Memory B cell (primary cell): Measurements from ENCODE around the gene FOXO6.

Experiments
- ATAC-seq: fragments of 150-1000 bp; cut with Tn5 transposase; 2 replicates; pipeline ENCODE4 v1.10.0; 2021; ENCODE audit warnings: low read depth, mild to moderate bottlenecking, moderate library complexity
- DNase-seq, 2 donors: peaks; one replicate each; pipeline ENCODE4 v3.0.0; 2022; ENCODE audit warnings: low spot score in 2 of 2
- H3K27ac Mint-ChIP-seq: one replicate; pipeline ENCODE4 v1.8.0; 2022; ENCODE audit warnings: mild to moderate bottlenecking, moderate library complexity, mixed read lengths
- H3K27me3 Mint-ChIP-seq: one replicate; pipeline ENCODE4 v1.8.0; 2022; ENCODE audit warnings: mixed read lengths
- H3K36me3 Mint-ChIP-seq: one replicate; pipeline ENCODE4 v1.8.0; 2022; ENCODE audit warnings: mild to moderate bottlenecking, mixed read lengths
- H3K4me1 Mint-ChIP-seq: one replicate; pipeline ENCODE4 v1.8.0; 2022; ENCODE audit warnings: mixed read lengths
- H3K4me3 Mint-ChIP-seq: one replicate; pipeline ENCODE4 v1.8.0; 2022; ENCODE audit warnings: mild to moderate bottlenecking, moderate library complexity, mixed read lengths
- H3K9me3 Mint-ChIP-seq: one replicate; pipeline ENCODE4 v1.8.0; 2022; ENCODE audit warnings: mixed read lengths

Gene FOXO6

GRCh38 chr1:41340655-41341364 is 20.4 kb upstream of the FOXO6 start:
- Mint-ChIP-seq H3K27me3 (peaks cover 13% of the 10 kb centered on the region), H3K4me3 (no peak overlapping the region), H3K4me1 (peaks cover 3% of the 10 kb centered on the region), H3K27ac (no peak overlapping the region), H3K36me3 (peaks cover 2% of the 10 kb centered on the region), H3K9me3 (peaks cover 12% of the 10 kb centered on the region)
- no peak for DNase-seq
- ATAC-seq, result no peak

- no peak overlapping the region for H3K27ac Mint-ChIP-seq
- ATAC-seq (no peak), DNase-seq (no peak)
- H3K4me3 Mint-ChIP-seq, result no peak overlapping the region
- peaks cover 11% of the 10 kb centered on the region for H3K9me3 Mint-ChIP-seq
- H3K4me1 Mint-ChIP-seq, result peaks cover 3% of the 10 kb centered on the region
- peaks cover 14% of the 10 kb centered on the region for H3K27me3 Mint-ChIP-seq
- H3K36me3 Mint-ChIP-seq, result peaks cover 2% of the 10 kb centered on the region
Observed at GRCh38 chr1:41341365-41341683, 19.9 kb upstream of the FOXO6 start.

GRCh38 chr1:41341772-41342562 is 19.3 kb upstream of the FOXO6 start:
- DNase-seq, result no peak
- no peak for ATAC-seq
- peaks cover 16% of the 10 kb centered on the region for H3K27me3 Mint-ChIP-seq
- H3K4me1 Mint-ChIP-seq, result peaks cover 3% of the 10 kb centered on the region
- peaks cover 2% of the 10 kb centered on the region for H3K36me3 Mint-ChIP-seq
- H3K27ac Mint-ChIP-seq, result no peak overlapping the region
- no peak overlapping the region for H3K4me3 Mint-ChIP-seq
- H3K9me3 Mint-ChIP-seq, result peaks cover 10% of the 10 kb centered on the region

- no peak for ATAC-seq
- peaks cover 3% of the 10 kb centered on the region for H3K4me1 Mint-ChIP-seq
- H3K9me3 Mint-ChIP-seq, result peaks cover 10% of the 10 kb centered on the region
- DNase-seq, result no peak
- peaks cover 16% of the 10 kb centered on the region for H3K27me3 Mint-ChIP-seq
- H3K36me3 Mint-ChIP-seq, result peaks cover 2% of the 10 kb centered on the region
- no peak overlapping the region for H3K27ac Mint-ChIP-seq
- no peak overlapping the region for H3K4me3 Mint-ChIP-seq
Observed at GRCh38 chr1:41342774-41343355, 18.4 kb upstream of the FOXO6 start.

- no peak overlapping the region for H3K27ac Mint-ChIP-seq
- no peaks in the 10 kb centered on the region for H3K36me3 Mint-ChIP-seq
- DNase-seq (no peak), ATAC-seq (no peak)
- peaks cover 4% of the 10 kb centered on the region for H3K9me3 Mint-ChIP-seq
- no peak overlapping the region for H3K4me3 Mint-ChIP-seq
- peaks cover 14% of the 10 kb centered on the region for H3K27me3 Mint-ChIP-seq
- peaks cover 3% of the 10 kb centered on the region for H3K4me1 Mint-ChIP-seq
Observed at GRCh38 chr1:41343790-41344699, 17.2 kb upstream of the FOXO6 start.

GRCh38 chr1:41344708-41345159 is 16.5 kb upstream of the FOXO6 start:
- peaks cover 1% of the 10 kb centered on the region for H3K9me3 Mint-ChIP-seq
- H3K27ac Mint-ChIP-seq, result no peak overlapping the region
- peaks cover 18% of the 10 kb centered on the region for H3K27me3 Mint-ChIP-seq
- H3K4me3 Mint-ChIP-seq, result no peak overlapping the region
- H3K36me3 Mint-ChIP-seq, result no peaks in the 10 kb centered on the region
- H3K4me1 Mint-ChIP-seq, result peaks cover 3% of the 10 kb centered on the region
- no peak for ATAC-seq
- DNase-seq, result no peak

- H3K4me3 Mint-ChIP-seq, result no peak overlapping the region
- peaks cover 24% of the 10 kb centered on the region for H3K27me3 Mint-ChIP-seq
- H3K36me3 Mint-ChIP-seq, result no peaks in the 10 kb centered on the region
- H3K4me1 Mint-ChIP-seq, result peaks cover 3% of the 10 kb centered on the region
- ATAC-seq (no peak), DNase-seq (no peak)
- H3K9me3 Mint-ChIP-seq, result no peaks in the 10 kb centered on the region
- H3K27ac Mint-ChIP-seq, result no peak overlapping the region
Observed at GRCh38 chr1:41345434-41346075, 15.7 kb upstream of the FOXO6 start.

- H3K36me3 Mint-ChIP-seq, result no peaks in the 10 kb centered on the region
- peaks cover 3% of the 10 kb centered on the region for H3K4me1 Mint-ChIP-seq
- H3K27ac Mint-ChIP-seq, result no peak overlapping the region
- ATAC-seq (no peak), DNase-seq (no peak)
- H3K9me3 Mint-ChIP-seq, result no peaks in the 10 kb centered on the region
- H3K27me3 Mint-ChIP-seq, result peaks cover 22% of the 10 kb centered on the region
- H3K4me3 Mint-ChIP-seq, result no peak overlapping the region
Observed at GRCh38 chr1:41347276-41347675, 14.0 kb upstream of the FOXO6 start.

- H3K4me1 Mint-ChIP-seq, result peaks cover 3% of the 10 kb centered on the region
- no peaks in the 10 kb centered on the region for H3K9me3 Mint-ChIP-seq
- H3K36me3 Mint-ChIP-seq, result no peaks in the 10 kb centered on the region
- H3K27me3 Mint-ChIP-seq, result peaks cover 17% of the 10 kb centered on the region
- DNase-seq (no peak), ATAC-seq (no peak)
- no peak overlapping the region for H3K27ac Mint-ChIP-seq
- no peak overlapping the region for H3K4me3 Mint-ChIP-seq
Observed at GRCh38 chr1:41348394-41348793, 12.8 kb upstream of the FOXO6 start.

GRCh38 chr1:41349361-41350054 is 11.7 kb upstream of the FOXO6 start:
- Mint-ChIP-seq H3K4me1 (peaks cover under 1% of the 10 kb centered on the region), H3K27ac (no peak overlapping the region), H3K4me3 (no peak overlapping the region), H3K9me3 (no peaks in the 10 kb centered on the region), H3K36me3 (no peaks in the 10 kb centered on the region), H3K27me3 (peaks cover 20% of the 10 kb centered on the region)
- no peak for ATAC-seq
- no peak for DNase-seq

- no peaks in the 10 kb centered on the region for H3K36me3 Mint-ChIP-seq
- H3K27me3 Mint-ChIP-seq, result peaks cover 20% of the 10 kb centered on the region
- ATAC-seq (no peak), DNase-seq (no peak)
- H3K4me1 Mint-ChIP-seq, result no peaks in the 10 kb centered on the region
- H3K9me3 Mint-ChIP-seq, result no peaks in the 10 kb centered on the region
- H3K4me3 Mint-ChIP-seq, result no peak overlapping the region
- no peak overlapping the region for H3K27ac Mint-ChIP-seq
Observed at GRCh38 chr1:41350055-41350378, 11.2 kb upstream of the FOXO6 start.

- no peaks in the 10 kb centered on the region for H3K36me3 Mint-ChIP-seq
- ATAC-seq (no peak), DNase-seq (no peak)
- no peaks in the 10 kb centered on the region for H3K4me1 Mint-ChIP-seq
- no peak overlapping the region for H3K27ac Mint-ChIP-seq
- H3K9me3 Mint-ChIP-seq, result no peaks in the 10 kb centered on the region
- no peak overlapping the region for H3K4me3 Mint-ChIP-seq
- peaks cover 23% of the 10 kb centered on the region for H3K27me3 Mint-ChIP-seq
Observed at GRCh38 chr1:41351262-41352151, 9.7 kb upstream of the FOXO6 start.
